CD4-positive, alpha-beta T cell (primary cell): ENCODE data around the gene NCL. TPM values are rescaled to one million over a fixed set of nuclear protein-coding genes. Genes with fewer than 3 reads are reported as not detected.

Experiments
- ATAC-seq: fragments of 200-7000 bp; cut with Tn5 transposase; one replicate; pipeline ENCODE4 v1.10.0; 2022; ENCODE audit warnings: mild to moderate bottlenecking; ENCODE audit not compliant: poor library complexity
- CTCF ChIA-PET: fragments of 350-600 bp; sonication (Branson Sonifier 250); formaldehyde crosslinking; loops from one replicate; lab custom pipeline; 2021; ENCODE audit warnings: antibody characterized with exemption, inconsistent platforms; lab: Charles Lee
- POLR2A ChIA-PET: fragments of 350-600 bp; sonication (Branson Sonifier 250); formaldehyde crosslinking; loops from one replicate; lab custom pipeline; 2021; ENCODE audit warnings: antibody characterized with exemption, inconsistent platforms; lab: Charles Lee
- DNase-seq, 14 experiments: peaks; one replicate each; pipeline ENCODE4 v3.0.0-alpha.2; 2013 to 2020; ENCODE audit warnings: mixed read lengths in 2 of 14
- H3K27ac ChIP-seq, 2 donors: one replicate each; pipeline versions ENCODE4 v1.5.1 to v1.7.0; 2013; ENCODE audit warnings: low read length in 2 of 2, low read depth in 1 of 2, mild to moderate bottlenecking in 1 of 2
- H3K27me3 ChIP-seq, 2 experiments: 1 replicate in 1 of 2; 2 replicates in 1 of 2; pipeline versions ENCODE4 v1.6.1 to v1.7.0; 2013; ENCODE audit warnings: low read length in 2 of 2, control low read depth in 1 of 2, mild to moderate bottlenecking in 1 of 2, moderate library complexity in 1 of 2; ENCODE audit not compliant: insufficient read depth in 2 of 2, control insufficient read depth in 1 of 2
- H3K36me3 ChIP-seq: one replicate; pipeline ENCODE4 v1.6.1; 2013; ENCODE audit warnings: low read length, control low read depth; ENCODE audit not compliant: insufficient read depth
- H3K4me1 ChIP-seq: one replicate; pipeline ENCODE4 v1.6.1; 2013; ENCODE audit warnings: low read length, control low read depth; ENCODE audit not compliant: insufficient read depth
- H3K4me3 ChIP-seq: one replicate; pipeline ENCODE4 v1.5.1; 2013; ENCODE audit warnings: mild to moderate bottlenecking, low read length, moderate library complexity
- H3K9me3 ChIP-seq, 2 experiments: 1 replicate in 1 of 2; 2 replicates in 1 of 2; pipeline versions ENCODE4 v1.6.1 to v1.7.0; 2013; ENCODE audit warnings: low read length in 2 of 2, mild to moderate bottlenecking in 2 of 2, control low read depth in 1 of 2, moderate library complexity in 1 of 2; ENCODE audit not compliant: control insufficient read depth in 1 of 2, insufficient read depth in 1 of 2
- H3K27ac Mint-ChIP-seq: one replicate; pipeline ENCODE4 v1.8.0; 2020; ENCODE audit warnings: mixed read lengths
- H3K27me3 Mint-ChIP-seq: one replicate; pipeline ENCODE4 v1.8.0; 2021; ENCODE audit warnings: mixed read lengths
- H3K36me3 Mint-ChIP-seq: one replicate; pipeline ENCODE4 v1.8.0; 2021; ENCODE audit warnings: low read depth, mixed read lengths
- H3K4me1 Mint-ChIP-seq: one replicate; pipeline ENCODE4 v1.8.0; 2021; ENCODE audit warnings: low read depth, mixed read lengths
- H3K4me3 Mint-ChIP-seq: one replicate; pipeline ENCODE4 v1.8.0; 2020; ENCODE audit warnings: mild to moderate bottlenecking, mixed read lengths
- H3K9me3 Mint-ChIP-seq: one replicate; pipeline ENCODE4 v1.8.0; 2020; ENCODE audit warnings: mixed read lengths
- intact Hi-C, 2 experiments: fragments of 100-400 bp; cut with DNase I in 1 of 2; cut with micrococcal nuclease in 1 of 2; formaldehyde crosslinking; loops; one replicate each; pipeline versions ENCODE4 v1.15.1 to v1.9.0; 2023 to 2025; cut with DNase I, micrococcal nuclease
- total RNA-seq, 174 experiments: library from RNA in 2 of 174; stranded (reverse) in 2 of 174; gene quantifications; one replicate each; pipeline ENCODE4 v1.2.3 and lab custom pipeline; 2021 to 2026
- TF ChIP-seq, protein P1 (sequence below): fragments of 200-600 bp; IDR thresholded peaks from one replicate; pipeline ENCODE4 v1.8.0; 2022; ENCODE audit warnings: antibody characterized with exemption, mild to moderate bottlenecking

NCL gene
- total RNA-seq, 2 experiments from 2014 or later: 387 to 395 TPM

DNA sequence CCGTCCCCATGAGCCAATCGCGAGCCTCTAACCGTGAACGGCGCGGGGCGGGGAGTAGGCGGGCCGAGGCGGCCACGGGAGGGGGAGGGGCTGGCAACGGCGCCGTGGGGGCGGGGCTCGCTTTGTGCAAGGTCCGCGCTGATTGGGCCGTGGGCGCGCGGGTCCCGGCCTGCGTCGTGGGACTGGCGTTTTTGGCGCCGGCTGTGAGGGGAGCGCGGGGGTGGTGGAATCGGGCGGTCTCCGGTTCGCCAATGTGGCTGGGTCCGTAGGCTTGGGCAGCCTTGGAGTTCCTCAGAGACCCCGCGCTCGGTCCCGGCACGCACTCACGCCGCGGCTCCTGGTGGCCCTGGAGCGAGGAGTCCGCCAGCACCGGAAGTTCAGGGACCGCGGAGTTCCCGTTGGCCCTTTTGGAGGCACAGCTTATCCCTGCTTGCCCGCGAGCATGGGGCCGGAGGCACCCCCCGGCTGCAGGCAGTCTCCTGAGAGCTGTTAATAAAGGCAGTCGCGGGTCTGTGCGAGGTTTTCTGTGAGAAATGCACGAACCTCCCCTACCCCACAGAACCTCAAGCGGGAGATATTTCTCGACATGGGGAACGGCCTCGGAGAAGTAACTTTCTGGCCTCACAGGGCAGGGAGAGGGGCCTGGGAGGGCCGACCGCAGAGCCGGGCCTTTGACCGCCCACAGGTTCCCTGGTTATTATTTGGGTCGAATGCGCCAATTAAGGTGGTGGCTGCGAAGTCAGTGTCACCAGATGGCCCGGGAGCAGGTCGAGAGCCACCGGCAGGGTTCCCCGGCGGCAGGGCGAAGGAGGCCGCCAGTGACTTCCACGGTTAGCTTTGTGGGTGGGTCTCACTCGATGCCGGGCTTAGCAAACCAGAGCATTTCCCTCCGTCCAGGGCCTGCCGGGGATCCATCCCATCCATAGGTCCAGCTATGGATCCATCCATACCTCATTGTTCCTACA lies 574 bp upstream of the NCL start:
- intact Hi-C loops: loop anchor here (1.0 to 10.0 kb wide), 9 partner anchors 18 to 750 kb away; partner anchors contain the start of genes CAB39 (in 1 of the 2), COPS7B (in 1 of the 2), PSMD1 (in 1 of the 2) and PTMA (in 1 of the 2)
- Histone ChIP-seq H3K4me3 (peak overlapping the region; percentile 91), H3K27ac (peak overlapping the region; percentile 96 to 97), H3K4me1 (peaks cover 58% of the 10 kb centered on the region), H3K36me3 (peaks cover 34% of the 10 kb centered on the region), H3K9me3 (no peaks in the 10 kb centered on the region), H3K27me3 (no peaks in the 10 kb centered on the region)
- ChIA-PET POLR2A (interaction anchor here (0.6 to 7.4 kb wide), 45 partner anchors 10 to 1866 kb away, joined by 3 to 174 read pairs (median 6); partner anchors contain the start of genes COPS7B, EIF4E2, HTR2B and ITM2C), CTCF (interaction anchor here (0.6 to 3.7 kb wide), 6 partner anchors 13 to 321 kb away, joined by 3 to 23 read pairs (median 6); partner anchors contain the start of gene COPS7B)
- Mint-ChIP-seq H3K4me1 (peaks cover 58% of the 10 kb centered on the region), H3K4me3 (peak overlapping the region; percentile 93), H3K9me3 (no peaks in the 10 kb centered on the region), H3K36me3 (peaks cover 46% of the 10 kb centered on the region), H3K27ac (peak overlapping the region; percentile 99), H3K27me3 (no peaks in the 10 kb centered on the region)
- TF ChIP-seq, protein P1, sequence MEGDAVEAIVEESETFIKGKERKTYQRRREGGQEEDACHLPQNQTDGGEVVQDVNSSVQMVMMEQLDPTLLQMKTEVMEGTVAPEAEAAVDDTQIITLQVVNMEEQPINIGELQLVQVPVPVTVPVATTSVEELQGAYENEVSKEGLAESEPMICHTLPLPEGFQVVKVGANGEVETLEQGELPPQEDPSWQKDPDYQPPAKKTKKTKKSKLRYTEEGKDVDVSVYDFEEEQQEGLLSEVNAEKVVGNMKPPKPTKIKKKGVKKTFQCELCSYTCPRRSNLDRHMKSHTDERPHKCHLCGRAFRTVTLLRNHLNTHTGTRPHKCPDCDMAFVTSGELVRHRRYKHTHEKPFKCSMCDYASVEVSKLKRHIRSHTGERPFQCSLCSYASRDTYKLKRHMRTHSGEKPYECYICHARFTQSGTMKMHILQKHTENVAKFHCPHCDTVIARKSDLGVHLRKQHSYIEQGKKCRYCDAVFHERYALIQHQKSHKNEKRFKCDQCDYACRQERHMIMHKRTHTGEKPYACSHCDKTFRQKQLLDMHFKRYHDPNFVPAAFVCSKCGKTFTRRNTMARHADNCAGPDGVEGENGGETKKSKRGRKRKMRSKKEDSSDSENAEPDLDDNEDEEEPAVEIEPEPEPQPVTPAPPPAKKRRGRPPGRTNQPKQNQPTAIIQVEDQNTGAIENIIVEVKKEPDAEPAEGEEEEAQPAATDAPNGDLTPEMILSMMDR: no peak
- ATAC-seq (peak; percentile 84), DNase-seq (peak; percentile 69 to 99 (median 98))

DNA sequence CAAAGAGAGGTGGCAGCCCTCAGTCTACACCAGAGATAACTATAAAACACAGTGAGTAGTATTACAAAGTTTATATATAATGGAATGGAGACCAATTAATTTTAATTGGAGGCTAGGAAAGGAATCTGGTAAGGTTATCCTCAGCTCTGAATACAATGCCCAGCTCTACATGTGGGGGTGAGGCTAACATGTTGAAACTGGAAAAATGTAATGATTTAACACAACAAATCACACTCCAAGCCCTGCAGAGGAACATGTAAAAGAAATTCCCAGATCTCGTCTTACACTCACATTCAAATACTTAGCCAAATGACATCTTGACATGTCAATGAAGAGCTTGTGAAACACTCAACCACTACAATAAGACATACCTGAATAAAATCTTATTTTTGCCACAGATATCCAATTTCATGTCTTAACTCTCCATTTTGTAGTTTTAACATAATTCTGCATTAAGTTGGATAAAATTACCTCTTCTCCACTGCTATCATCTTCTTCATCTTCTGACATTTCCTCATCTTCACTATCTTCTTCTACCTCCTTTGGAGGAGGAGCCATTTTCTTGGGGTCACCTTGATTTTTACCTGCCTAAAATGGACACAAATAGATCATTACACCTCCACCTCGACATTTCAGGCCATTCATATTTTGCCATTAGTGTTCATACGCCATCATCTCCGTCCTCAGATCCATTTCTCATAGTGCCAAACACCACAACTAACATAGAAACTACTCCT lies 1.4 kb downstream of the NCL start:
- TF ChIP-seq, protein P1: no peak
- peak overlapping the region; percentile 99 for H3K27ac Mint-ChIP-seq
- Histone ChIP-seq H3K27ac (peak overlapping the region; percentile 96 to 97), H3K36me3 (peaks cover 54% of the 10 kb centered on the region), H3K4me1 (peaks cover 57% of the 10 kb centered on the region), H3K27me3 (no peaks in the 10 kb centered on the region), H3K9me3 (no peaks in the 10 kb centered on the region), H3K4me3 (peak overlapping the region; percentile 91)
- no peaks in the 10 kb centered on the region for H3K9me3 Mint-ChIP-seq
- H3K4me3 Mint-ChIP-seq: peak overlapping the region; percentile 93
- peaks cover 66% of the 10 kb centered on the region for H3K4me1 Mint-ChIP-seq
- ATAC-seq (no peak), DNase-seq (no peak)
- POLR2A ChIA-PET: interaction anchor here (0.9 to 7.4 kb wide), 12 partner anchors 9 to 1088 kb away, joined by 3 to 174 read pairs (median 18); partner anchors contain the start of genes EIF4E2, PTMA and TIGD1
- H3K27me3 Mint-ChIP-seq: no peaks in the 10 kb centered on the region
- intact Hi-C loops: loop anchor here (5.0 to 10.0 kb wide), 4 partner anchors 36 to 748 kb away; partner anchors contain the start of genes CAB39 (in 1 of the 2), COPS7B (in 1 of the 2) and PTMA (in 1 of the 2)
- CTCF ChIA-PET: interaction anchor here (0.6 to 1.6 kb wide), 3 partner anchors 11 to 244 kb away, joined by 3 to 6 read pairs (median 3); no protein-coding TSS in a partner anchor
- peaks cover 65% of the 10 kb centered on the region for H3K36me3 Mint-ChIP-seq
